ENCODE results near the gene SPDYE17. TPM values are rescaled to one million over a fixed set of nuclear protein-coding genes. Genes with fewer than 3 reads are reported as not detected.
A peak's percentile ranks its signal among the peaks of the same experiment; 100 is the strongest.
"Not testable (repeated sequence)": the region's sequence is repeated elsewhere in the genome, so short reads cannot be mapped to it uniquely, and the experiment has no call there.

SPDYE17 gene
- total RNA-seq (2022): not detected in 2 replicates
- not detected for Bru-seq, nascent RNA
- percentile 10 among the genes with signal in this experiment for BruChase-seq, experiment 1, labeled RNA remaining after a 6-hour chase
- BruChase-seq, experiment 2, labeled RNA remaining after a 2-hour chase: not detected
- long read RNA-seq, partial matches to known transcripts: 0 of 1 reads
- long read RNA-seq, other reads (novel, unspliced or antisense): 1 of 1 reads

- intact Hi-C loops (cut with micrococcal nuclease; ENCODE audit: unreplicated experiment); BruUV-seq (replicated peaks); H3K4me3 Mint-ChIP-seq (ENCODE audit: low read depth, unreplicated experiment); H3K36me3 Mint-ChIP-seq (ENCODE audit: insufficient read depth, unreplicated experiment); CTCF ChIA-PET; H3K9me3 Mint-ChIP-seq (ENCODE audit: low read depth, unreplicated experiment); H3K27ac Mint-ChIP-seq (ENCODE audit: unreplicated experiment); H3K4me1 Mint-ChIP-seq (ENCODE audit: low read depth, unreplicated experiment); H3K27me3 Mint-ChIP-seq (ENCODE audit: unreplicated experiment); DNase-seq: not testable (repeated sequence)
These were observed at the start of gene SPDYE17 for GRCh38 chr7:77032261-77032660. Gene SPDYE17 (minus strand): TSS chr7:77032361. CDS start chr7:77030570, 1,791 bp downstream.

- H3K27ac Mint-ChIP-seq (ENCODE audit: unreplicated experiment); CTCF ChIA-PET; BruUV-seq (replicated peaks): not testable (repeated sequence)
These were observed 48.1 kb upstream of the SPDYE17 start for GRCh38 chr7:77080236-77080635.

GRCh38 chr7:77079624-77080023, 47.5 kb upstream of the SPDYE17 start:
- H3K36me3 Mint-ChIP-seq (ENCODE audit: insufficient read depth, unreplicated experiment); H3K9me3 Mint-ChIP-seq (ENCODE audit: low read depth, unreplicated experiment); CTCF ChIA-PET; DNase-seq; BruUV-seq (replicated peaks); H3K27ac Mint-ChIP-seq (ENCODE audit: unreplicated experiment); H3K4me1 Mint-ChIP-seq (ENCODE audit: low read depth, unreplicated experiment); H3K27me3 Mint-ChIP-seq (ENCODE audit: unreplicated experiment); H3K4me3 Mint-ChIP-seq (ENCODE audit: low read depth, unreplicated experiment); intact Hi-C loops (cut with micrococcal nuclease; ENCODE audit: unreplicated experiment): not testable (repeated sequence)

More at GRCh38 chr7:77080236-77080635, 48.1 kb upstream of the SPDYE17 start:
- DNase-seq; H3K9me3 Mint-ChIP-seq (ENCODE audit: low read depth, unreplicated experiment); H3K4me3 Mint-ChIP-seq (ENCODE audit: low read depth, unreplicated experiment); H3K4me1 Mint-ChIP-seq (ENCODE audit: low read depth, unreplicated experiment); H3K27me3 Mint-ChIP-seq (ENCODE audit: unreplicated experiment); intact Hi-C loops (cut with micrococcal nuclease; ENCODE audit: unreplicated experiment); H3K36me3 Mint-ChIP-seq (ENCODE audit: insufficient read depth, unreplicated experiment): not testable (repeated sequence)

- H3K27me3 Mint-ChIP-seq (ENCODE audit: unreplicated experiment); intact Hi-C loops (cut with micrococcal nuclease; ENCODE audit: unreplicated experiment); DNase-seq; BruUV-seq (replicated peaks); H3K4me3 Mint-ChIP-seq (ENCODE audit: low read depth, unreplicated experiment); H3K27ac Mint-ChIP-seq (ENCODE audit: unreplicated experiment); H3K4me1 Mint-ChIP-seq (ENCODE audit: low read depth, unreplicated experiment); CTCF ChIA-PET; H3K36me3 Mint-ChIP-seq (ENCODE audit: insufficient read depth, unreplicated experiment); H3K9me3 Mint-ChIP-seq (ENCODE audit: low read depth, unreplicated experiment): not testable (repeated sequence)
These were observed 47.0 kb upstream of the SPDYE17 start for GRCh38 chr7:77079112-77079511.

GRCh38 chr7:77077060-77077459, 44.9 kb upstream of the SPDYE17 start:
- H3K4me1 Mint-ChIP-seq (ENCODE audit: low read depth, unreplicated experiment); DNase-seq; H3K27me3 Mint-ChIP-seq (ENCODE audit: unreplicated experiment); intact Hi-C loops (cut with micrococcal nuclease; ENCODE audit: unreplicated experiment); H3K27ac Mint-ChIP-seq (ENCODE audit: unreplicated experiment); H3K4me3 Mint-ChIP-seq (ENCODE audit: low read depth, unreplicated experiment); H3K36me3 Mint-ChIP-seq (ENCODE audit: insufficient read depth, unreplicated experiment); CTCF ChIA-PET; BruUV-seq (replicated peaks); H3K9me3 Mint-ChIP-seq (ENCODE audit: low read depth, unreplicated experiment): not testable (repeated sequence)

- H3K27ac Mint-ChIP-seq (ENCODE audit: unreplicated experiment); H3K27me3 Mint-ChIP-seq (ENCODE audit: unreplicated experiment); BruUV-seq (replicated peaks); H3K36me3 Mint-ChIP-seq (ENCODE audit: insufficient read depth, unreplicated experiment); H3K4me3 Mint-ChIP-seq (ENCODE audit: low read depth, unreplicated experiment); H3K9me3 Mint-ChIP-seq (ENCODE audit: low read depth, unreplicated experiment); intact Hi-C loops (cut with micrococcal nuclease; ENCODE audit: unreplicated experiment); CTCF ChIA-PET; DNase-seq; H3K4me1 Mint-ChIP-seq (ENCODE audit: low read depth, unreplicated experiment): not testable (repeated sequence)
These were observed 42.7 kb upstream of the SPDYE17 start for GRCh38 chr7:77074786-77075396.

- H3K4me3 Mint-ChIP-seq (ENCODE audit: low read depth, unreplicated experiment); H3K27me3 Mint-ChIP-seq (ENCODE audit: unreplicated experiment); BruUV-seq (replicated peaks); H3K36me3 Mint-ChIP-seq (ENCODE audit: insufficient read depth, unreplicated experiment); intact Hi-C loops (cut with micrococcal nuclease; ENCODE audit: unreplicated experiment); H3K4me1 Mint-ChIP-seq (ENCODE audit: low read depth, unreplicated experiment); CTCF ChIA-PET; H3K27ac Mint-ChIP-seq (ENCODE audit: unreplicated experiment); H3K9me3 Mint-ChIP-seq (ENCODE audit: low read depth, unreplicated experiment); DNase-seq: not testable (repeated sequence)
These were observed 38.9 kb upstream of the SPDYE17 start for GRCh38 chr7:77071108-77071507.

- H3K27ac Mint-ChIP-seq (ENCODE audit: unreplicated experiment); H3K9me3 Mint-ChIP-seq (ENCODE audit: low read depth, unreplicated experiment); BruUV-seq (replicated peaks); CTCF ChIA-PET; H3K4me1 Mint-ChIP-seq (ENCODE audit: low read depth, unreplicated experiment); H3K4me3 Mint-ChIP-seq (ENCODE audit: low read depth, unreplicated experiment); intact Hi-C loops (cut with micrococcal nuclease; ENCODE audit: unreplicated experiment); H3K36me3 Mint-ChIP-seq (ENCODE audit: insufficient read depth, unreplicated experiment); DNase-seq; H3K27me3 Mint-ChIP-seq (ENCODE audit: unreplicated experiment): not testable (repeated sequence)
These were observed 33.7 kb upstream of the SPDYE17 start for GRCh38 chr7:77065869-77066268.

GRCh38 chr7:77063732-77064131, 31.6 kb upstream of the SPDYE17 start:
- H3K27me3 Mint-ChIP-seq (ENCODE audit: unreplicated experiment); DNase-seq; H3K9me3 Mint-ChIP-seq (ENCODE audit: low read depth, unreplicated experiment); H3K4me3 Mint-ChIP-seq (ENCODE audit: low read depth, unreplicated experiment); CTCF ChIA-PET; H3K4me1 Mint-ChIP-seq (ENCODE audit: low read depth, unreplicated experiment); H3K36me3 Mint-ChIP-seq (ENCODE audit: insufficient read depth, unreplicated experiment); H3K27ac Mint-ChIP-seq (ENCODE audit: unreplicated experiment); intact Hi-C loops (cut with micrococcal nuclease; ENCODE audit: unreplicated experiment): not testable (repeated sequence)
- TSS peak; percentile 73 for BruUV-seq (replicated peaks)

GRCh38 chr7:77062557-77062956, 30.4 kb upstream of the SPDYE17 start, which contains the start of gene SPDYE18:
Gene SPDYE18 (minus strand): TSS chr7:77062558. CDS start chr7:77060512, 2,046 bp downstream.
- H3K27ac Mint-ChIP-seq (ENCODE audit: unreplicated experiment); H3K9me3 Mint-ChIP-seq (ENCODE audit: low read depth, unreplicated experiment); H3K4me3 Mint-ChIP-seq (ENCODE audit: low read depth, unreplicated experiment); CTCF ChIA-PET; H3K36me3 Mint-ChIP-seq (ENCODE audit: insufficient read depth, unreplicated experiment); H3K4me1 Mint-ChIP-seq (ENCODE audit: low read depth, unreplicated experiment); BruUV-seq (replicated peaks); intact Hi-C loops (cut with micrococcal nuclease; ENCODE audit: unreplicated experiment); DNase-seq; H3K27me3 Mint-ChIP-seq (ENCODE audit: unreplicated experiment): not testable (repeated sequence)
